HG03342 (cell line): Measurements from ENCODE around the gene PARN.

ENCODE experiments used
- ATAC-seq: cut with Tn5 transposase; IDR thresholded peaks from one replicate; pipeline ENCODE4 v1.9.1; 2021; ENCODE audit warnings: mild to moderate bottlenecking, moderate library complexity; ENCODE audit not compliant: unreplicated experiment

PARN gene

DNA sequence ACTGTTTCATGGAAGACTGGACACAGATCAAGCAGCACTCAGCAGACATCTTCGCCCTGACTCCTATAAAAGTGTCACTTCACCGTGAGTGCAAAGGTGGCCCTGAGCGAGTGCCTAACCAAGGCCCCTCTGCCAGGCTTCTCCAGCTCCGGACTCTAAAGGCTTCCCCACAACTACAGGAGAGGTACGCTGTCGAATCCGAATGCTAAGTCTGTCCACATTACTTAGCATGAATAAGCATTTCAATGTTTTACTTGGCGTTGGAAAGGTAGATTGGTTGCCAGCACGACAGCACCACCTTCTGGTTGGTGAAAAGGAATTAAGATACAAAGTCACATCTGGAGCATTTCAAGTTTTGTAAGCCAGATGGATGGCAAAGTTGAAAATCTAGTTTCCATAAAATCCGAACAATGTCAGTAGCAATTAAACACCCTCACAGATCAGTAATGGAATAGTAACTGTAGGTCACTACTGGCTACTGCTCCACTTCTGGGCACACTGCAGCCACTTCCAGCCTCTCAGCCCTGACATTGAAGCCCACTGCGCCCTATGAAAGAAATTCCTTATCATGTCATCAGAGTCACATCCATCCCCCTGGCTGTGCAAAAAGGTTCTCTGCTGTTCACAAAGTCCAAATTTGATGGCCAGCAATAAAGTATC, 100.9 kb downstream of the PARN start:
- ATAC-seq = no peak

DNA sequence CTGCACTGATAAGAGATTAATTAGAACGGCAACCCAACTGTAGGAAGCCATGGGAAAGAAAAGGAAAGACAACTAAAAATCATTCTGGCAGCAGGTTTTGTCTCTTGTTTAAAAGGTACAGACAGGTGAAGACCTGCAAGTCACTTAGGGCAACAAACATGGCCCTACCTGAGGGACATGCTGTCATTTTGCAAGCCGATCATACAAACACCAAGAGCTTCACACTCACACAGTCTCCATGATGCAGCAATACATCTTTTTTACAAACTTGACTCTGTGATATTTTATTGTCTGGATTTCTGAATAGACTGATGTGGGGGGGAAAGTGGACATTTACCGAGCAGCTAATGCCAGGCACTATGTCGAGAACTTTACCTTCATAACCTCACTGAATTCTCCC, 101.8 kb downstream of the PARN start:
- no peak for ATAC-seq

DNA sequence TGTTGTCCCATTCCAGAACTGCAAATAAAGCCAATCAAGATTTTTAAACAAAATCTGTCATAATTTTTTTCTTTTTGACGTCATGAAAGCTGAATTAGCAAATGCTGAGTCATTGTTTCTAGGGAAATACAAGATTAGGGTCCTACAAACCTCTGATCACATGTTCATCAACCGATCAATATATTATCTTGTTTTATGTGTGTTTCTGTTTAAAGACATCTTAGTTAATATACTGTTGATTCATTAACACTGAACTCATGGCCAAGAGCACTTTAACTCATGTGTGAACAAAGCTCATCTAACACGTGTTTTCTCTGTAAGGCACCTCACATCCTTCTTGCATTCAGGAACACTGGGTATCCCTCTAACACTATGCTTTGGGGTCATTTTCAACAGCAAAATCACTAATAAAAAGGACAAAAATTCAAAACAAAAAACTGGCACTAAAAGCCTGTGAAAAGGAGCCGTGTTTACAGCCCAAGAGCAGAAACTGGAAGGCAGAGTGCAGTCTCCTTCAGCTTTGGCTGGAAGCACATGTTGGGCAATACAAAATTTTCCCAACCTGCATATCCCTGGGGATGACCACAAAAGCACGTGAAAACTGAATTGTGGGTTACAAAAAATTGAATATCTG, 102.5 kb downstream of the PARN start:
- no peak for ATAC-seq

DNA sequence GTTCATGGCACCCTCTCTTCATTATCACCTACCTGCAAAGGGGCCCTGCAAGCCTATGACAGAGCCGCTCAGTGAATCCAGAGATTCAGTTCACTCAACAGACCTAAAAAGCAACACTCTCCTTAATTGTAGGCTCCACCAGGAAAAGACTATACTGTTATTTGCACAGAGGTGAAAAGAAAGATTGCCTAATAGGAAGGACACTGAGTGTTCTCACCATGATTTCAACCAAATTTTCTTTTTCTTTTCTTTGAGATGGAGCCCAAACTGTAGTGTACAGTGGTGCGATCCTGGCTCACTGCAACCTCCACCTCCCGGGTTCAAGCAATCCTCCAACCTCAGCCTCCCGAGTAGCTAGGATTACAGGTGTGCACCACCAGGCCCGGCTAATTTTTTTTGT, 104.5 kb downstream of the PARN start:
- no peak for ATAC-seq

DNA sequence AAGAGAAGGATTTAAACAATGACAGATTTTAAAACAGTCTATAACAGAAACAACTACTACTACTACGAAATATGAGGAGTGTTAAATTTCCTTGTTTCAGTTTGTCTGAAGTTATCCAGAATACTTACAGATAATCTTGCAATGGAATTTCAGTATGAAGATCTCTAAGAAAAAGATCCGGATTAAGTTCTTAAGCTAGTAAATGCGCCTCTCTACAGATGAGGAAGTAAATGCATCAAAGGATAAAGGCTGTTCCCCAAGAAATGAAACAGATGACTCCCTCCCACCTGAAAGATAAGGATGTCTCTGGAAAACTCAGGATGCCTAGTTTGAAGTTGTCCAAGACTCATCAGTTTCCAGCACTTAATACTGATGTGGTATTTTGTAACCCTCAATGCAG, 105.1 kb downstream of the PARN start:
- ATAC-seq = no peak

DNA sequence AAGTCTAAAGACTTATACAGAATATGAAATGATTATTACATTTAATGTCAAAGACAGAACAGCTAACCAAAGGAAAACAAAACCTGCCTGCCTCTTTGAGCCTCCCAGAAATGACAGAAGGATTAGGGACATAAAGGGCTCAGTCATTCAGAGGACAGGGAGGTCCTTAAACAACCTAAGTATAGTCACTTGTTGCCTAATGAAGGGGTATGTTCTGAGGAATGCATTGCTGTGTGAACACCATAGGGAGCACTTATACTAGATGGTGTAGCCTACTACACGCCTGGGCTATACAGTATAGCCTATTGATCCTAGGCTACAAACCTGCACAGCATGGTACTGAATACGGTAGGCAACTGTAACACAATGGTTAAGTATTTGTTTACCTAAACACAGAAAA, 106.4 kb downstream of the PARN start:
- no peak for ATAC-seq

DNA sequence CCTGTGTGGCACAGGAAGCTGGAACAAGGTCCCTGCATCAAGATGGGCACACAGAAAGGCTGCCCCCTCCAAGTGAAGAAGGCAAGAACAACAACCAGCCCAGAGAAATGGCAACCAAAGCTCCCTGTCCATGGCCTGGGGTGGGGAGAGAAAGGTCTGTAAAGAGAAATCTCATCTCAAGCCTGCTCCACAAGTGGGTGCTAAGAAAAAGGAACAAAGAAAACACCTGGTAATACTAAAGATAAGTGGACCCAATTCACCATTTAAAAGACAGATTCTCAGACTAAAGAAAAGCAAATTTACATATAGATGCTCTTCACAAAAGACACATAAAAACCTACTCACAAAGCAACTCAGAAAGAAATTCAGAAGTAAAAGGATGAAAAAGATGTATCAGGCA, 107.4 kb downstream of the PARN start:
- ATAC-seq = no peak

DNA sequence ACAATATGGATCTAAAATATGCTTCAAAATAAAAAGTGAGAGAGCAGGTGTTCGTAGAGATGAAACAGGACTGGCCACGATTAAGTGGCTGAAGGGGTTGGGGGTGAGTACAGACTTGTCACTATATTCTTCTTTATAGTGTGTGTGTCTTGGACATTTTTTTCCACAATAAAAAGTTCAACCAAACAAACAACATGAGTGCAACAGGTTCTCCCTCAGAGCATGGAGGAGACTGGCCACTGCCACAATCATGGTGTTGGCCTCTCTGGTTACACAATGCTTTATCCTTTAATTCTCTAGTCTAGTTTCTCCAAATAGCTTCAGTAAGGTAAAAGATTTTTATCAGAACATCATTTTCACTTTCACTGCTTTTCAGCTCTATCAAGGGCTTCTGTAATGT, 109.3 kb downstream of the PARN start:
- ATAC-seq = no peak

DNA sequence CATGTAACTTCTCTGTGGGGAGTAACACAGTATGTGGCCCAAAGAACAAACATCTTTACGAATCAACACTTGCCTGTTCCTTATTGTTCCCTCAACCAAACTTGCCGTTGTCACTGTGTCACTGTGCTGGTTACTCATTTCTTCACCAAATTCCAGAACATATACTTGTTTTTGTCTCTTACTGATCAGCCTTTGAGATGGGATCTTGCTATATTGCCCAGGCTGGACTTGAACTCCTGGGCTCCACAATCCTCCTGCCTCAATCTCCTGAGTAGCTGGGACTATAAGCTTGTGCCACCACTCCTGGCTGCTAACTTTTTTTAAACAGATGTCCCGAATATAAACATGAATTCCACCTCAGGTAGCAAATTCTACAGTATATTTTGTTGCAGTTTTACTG, 115.1 kb downstream of the PARN start:
- no peak for ATAC-seq

DNA sequence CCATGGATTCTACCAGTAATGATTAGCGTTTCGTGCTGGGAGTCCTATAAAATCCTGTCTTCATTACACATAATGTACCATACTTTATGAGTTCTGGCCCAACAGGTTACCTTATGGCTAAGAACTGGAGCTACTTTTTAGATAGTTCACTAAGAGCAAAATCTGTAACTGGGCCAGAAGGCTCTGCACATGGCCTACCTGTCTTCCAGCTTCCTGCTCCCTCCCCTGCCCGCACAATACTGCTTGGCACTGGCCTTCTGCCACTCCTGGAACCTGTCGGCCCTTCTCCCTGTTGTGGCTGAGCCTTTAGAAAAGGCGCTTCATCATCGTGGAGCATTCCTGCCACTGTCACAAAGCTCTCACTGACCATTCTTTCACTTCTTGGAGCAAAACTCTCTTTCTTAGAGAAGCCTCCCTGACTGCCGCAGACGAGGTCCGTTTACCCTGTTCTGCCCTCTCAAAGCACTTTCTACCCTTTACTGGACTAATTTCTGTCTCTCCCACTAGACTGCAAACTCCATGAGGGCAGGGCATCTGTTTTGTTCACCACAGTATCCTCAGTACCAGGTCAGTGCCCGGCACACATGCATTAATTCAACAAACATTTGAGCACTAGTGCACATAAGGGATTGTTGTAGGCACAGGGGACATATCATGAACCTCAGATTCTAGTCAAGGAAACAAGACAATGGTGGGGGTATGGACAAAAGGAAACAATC, 116.5 kb downstream of the PARN start:
- no peak for ATAC-seq

DNA sequence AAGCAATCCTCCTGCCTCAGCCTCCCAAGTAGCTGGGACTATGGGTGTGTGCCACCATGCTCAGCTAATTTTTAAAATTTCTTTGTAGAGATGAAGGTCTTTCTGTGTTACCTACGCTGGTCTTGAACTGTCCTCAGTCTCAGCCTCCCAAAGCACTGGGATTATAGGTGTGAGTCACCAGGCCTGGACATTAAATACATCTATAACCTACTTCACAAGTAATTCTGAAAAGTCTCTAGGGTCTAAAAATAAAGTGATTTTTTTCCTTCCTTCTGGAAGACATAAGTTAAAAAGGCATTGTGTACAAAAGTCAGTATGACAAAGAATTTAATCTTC, 118.3 kb downstream of the PARN start:
- ATAC-seq = no peak

DNA sequence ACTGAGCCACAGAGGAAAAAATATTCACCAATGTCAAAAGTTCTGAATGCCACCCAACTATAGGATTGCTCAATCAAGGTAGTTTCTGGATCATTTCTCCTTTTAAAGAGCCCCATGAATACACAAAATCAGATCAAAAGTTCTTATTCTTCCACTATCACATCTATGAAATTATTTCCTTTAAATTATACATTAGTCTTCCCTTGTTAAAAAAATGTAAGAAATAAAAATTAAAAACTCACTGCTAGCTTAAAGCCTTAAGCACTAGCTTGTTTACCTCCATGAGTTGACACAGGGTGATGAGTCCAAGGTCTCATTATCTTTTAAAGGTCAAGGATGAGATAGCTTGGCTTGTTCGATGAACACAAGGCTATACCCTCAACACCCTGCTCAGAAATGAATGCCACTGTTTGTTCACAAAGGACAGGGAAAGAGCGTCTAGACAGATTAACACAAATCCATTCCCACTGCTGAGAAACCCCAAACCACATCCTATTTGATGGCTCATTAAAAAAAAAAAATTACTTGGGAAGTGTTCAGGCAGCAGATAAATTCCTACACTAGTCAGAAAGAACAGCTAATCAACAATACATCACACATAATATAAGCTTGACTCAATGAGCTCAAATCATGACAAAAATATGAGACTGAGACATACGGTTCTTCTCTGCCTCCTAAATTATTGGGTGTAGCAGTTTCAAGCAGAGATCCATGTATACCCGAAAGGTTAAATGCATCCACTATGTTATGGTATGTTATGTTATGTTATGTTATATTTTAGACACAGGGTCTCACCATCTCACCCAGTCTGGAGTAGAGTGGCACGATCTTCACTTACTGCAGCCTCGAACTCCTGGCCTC, 118.9 kb downstream of the PARN start:
- no peak for ATAC-seq

DNA sequence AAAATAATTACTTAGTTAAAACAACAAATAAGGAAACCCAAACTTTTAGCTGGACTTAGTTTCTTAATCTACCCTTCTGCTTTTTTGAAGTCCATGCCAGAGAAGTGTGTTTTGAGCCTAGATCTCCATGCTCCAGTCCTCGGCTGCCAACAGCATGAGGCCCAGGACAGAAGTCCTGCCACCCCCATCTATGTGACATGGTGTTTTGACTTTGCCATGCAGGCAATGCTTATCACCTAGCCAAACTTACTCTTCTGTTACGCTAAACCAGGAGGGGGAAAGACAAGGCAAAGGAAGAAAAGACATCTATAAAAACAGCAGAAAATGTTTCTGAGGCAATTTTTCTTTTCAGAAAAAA, 119.5 kb downstream of the PARN start:
- ATAC-seq = no peak

DNA sequence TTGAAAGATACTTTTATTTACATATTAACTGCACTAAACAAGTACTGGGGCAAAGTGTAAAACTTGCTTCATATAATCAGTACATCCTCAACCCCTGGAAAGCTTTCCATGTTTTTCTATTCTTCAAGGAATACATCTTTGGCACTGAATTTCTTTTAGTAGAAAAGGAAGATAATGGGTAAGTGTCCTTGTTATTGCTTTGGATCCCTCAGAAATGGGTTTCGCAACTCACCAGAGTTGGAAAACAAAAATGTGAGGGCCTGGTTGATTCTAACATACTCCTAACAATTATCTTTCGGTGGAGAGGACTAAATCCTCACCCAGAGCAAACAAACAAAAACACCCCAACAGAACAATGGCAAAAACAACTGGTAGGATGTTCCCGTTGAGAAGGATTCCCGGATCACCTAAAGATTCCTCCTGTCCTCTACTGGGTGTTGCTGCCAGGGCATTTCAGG, 120.4 kb downstream of the PARN start:
- ATAC-seq = no peak

DNA sequence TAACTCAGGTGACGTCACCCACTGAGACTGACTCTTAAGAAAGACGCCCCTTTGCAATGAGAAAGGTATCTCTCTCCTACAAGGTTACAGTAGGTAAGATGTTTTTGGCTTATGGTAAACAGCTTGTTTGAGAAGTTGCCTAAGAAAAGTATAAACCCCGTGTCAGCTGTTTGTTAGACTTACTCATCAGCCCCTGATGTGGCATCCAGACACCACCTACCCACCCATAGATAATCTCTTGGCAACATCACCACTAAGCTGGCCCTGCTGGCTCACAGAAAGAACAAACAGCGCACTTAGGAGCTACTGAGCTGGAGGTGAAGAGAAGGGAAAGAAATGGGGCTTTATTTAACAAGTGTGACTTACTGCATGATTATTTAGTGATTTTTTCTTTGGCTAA, 121.0 kb downstream of the PARN start:
- ATAC-seq = no peak

DNA sequence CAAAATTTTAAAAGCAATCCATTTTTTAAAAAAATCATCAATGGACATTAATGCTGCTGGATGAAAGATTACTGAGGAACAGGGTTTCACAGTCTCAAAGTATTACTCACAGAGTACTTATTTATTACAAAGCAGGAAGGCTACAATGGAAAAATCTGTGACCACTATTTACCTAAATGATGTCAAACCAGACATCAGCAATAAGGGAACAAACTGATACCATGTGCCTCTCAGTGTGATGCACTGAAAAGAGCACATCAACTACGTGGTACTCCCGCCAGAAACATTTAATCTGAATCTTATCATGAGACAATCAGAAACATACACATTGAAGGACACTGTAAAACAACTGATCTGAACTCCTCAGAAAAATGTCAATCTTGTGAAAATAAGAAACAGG, 124.2 kb downstream of the PARN start:
- no peak for ATAC-seq

DNA sequence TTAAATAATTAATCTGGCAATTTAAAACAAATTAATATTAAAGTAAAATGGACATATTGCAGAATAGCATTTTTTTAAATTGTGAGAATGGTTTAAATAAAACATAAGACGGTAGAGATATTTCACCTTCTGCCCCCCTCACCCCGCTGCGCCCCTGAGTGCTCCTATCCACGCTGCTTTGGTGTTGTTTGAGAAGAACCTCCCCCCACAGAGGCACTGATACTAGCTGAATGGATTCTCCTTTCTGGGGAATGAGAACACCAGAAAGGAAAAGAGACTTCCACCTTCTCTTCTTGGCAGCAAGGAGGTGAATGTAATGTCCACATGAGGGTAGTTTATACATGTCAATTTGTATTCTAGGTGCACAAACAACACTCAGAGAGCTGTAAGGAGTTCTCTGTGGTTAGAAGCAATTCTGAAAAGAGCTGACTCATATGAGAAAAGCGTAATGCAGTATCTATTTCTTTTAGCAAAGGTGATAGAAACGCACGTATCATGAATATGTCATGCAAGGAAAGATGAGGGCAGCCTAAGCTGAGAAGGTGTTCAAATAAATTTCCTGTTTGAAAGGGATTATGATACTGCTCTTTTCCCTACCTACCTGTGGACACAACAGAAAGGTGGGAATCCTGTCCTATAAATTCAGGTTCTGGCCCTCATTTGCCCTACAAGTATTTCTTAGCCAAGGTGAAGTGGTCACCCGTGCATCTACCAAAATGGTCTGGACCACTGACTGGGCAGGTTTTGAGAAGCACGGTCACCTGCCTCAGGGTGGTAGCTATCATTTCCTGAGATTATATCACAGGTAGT, 126.9 kb downstream of the PARN start:
- ATAC-seq = peak; percentile 61

DNA sequence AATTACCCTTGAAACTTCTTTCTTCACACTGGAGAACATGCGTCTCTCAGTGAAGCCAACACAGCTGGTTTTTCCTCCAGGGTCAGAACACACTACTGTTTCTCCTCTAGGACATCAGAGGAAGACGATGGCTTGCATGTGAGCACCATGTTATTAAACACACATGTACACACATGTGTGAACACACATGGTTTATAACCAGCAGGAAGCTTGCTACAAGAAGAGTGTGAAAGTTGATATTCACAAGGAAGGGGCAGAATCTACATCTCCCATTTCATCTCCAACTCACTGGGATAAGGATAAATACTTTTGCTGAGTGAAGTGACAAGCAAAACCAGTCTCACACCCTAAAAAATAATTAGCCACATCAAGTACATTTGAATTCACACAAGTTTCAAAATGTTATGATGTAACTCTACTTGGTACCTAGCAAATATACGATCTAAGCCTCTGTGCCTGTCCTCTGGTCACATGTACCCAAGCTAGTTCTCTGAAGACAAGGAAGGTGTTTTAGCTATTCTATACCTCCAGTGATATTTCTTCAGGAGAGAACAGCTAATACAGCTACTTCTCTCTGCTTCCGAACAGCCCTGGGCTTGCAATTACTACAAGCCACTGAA, 127.7 kb downstream of the PARN start:
- no peak for ATAC-seq

DNA sequence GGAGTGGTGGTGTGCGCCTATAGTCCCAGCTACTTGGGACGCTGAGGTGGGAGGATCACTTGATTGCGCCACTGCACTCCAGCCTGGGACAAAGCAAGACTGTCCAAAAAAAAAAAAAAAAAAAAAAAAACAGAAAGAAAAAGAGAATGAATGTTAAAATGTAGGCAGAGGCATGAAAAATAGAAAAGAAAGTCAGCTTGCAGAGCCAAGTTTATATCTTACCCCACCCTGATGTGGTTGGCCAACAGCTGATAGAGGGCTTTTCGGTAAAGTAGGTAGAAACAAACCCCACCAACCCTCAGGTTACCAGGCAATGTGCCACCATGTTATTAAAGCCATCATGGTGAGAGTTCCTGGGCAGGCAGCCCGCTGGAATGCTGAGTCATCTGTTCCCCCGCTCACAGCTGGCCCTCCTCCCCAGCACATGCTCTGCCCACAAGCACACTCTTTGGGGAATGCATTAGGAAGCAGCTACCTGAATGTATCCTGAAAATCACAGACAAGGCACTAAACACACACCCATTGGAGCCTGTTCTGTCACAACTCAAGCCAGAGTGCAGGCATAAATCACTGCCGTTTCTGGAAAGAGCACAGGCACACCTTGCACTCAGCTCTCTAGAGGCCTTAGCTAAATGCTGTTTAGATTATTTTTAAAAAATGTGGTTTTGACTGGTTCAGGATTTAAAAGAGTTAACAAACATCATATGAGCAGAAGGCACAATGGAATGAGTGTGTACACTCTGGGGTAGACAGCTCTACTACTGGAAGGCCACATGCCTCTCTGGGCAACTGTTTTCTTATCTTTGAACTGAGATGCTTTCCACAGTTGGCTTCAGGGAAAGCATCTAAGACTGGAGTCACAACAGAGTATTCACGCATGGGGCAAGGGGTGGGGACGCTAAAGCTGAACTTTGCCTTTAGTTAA, 128.5 kb downstream of the PARN start:
- no peak for ATAC-seq
